K562 (cell line): ENCODE measurements around the gene SLC22A7. TPM values are rescaled to one million over a fixed set of nuclear protein-coding genes. Genes with fewer than 3 reads are reported as not detected.
A peak's percentile ranks its signal among the peaks of the same experiment; 100 is the strongest.

ENCODE experiments used
- CCAR2 ChIP-seq: fragments of 200-400 bp; formaldehyde crosslinking; IDR thresholded peaks from 2 replicates; pipeline ENCODE4 v1.6.1; 2017; ENCODE audit warnings: mild to moderate bottlenecking, low read depth, low read length
- CCNT2 ChIP-seq: IDR thresholded peaks from 2 replicates; pipeline ENCODE4 v1.6.1; 2011; ENCODE audit warnings: borderline replicate concordance, low read depth, mild to moderate bottlenecking, moderate library complexity, mixed read lengths, low read length; ENCODE audit not compliant: insufficient read length; ENCODE audit errors: extremely low read depth
- KLF10 ChIP-seq: fragments of 250-450 bp; sonication (Bioruptor Pico); IDR thresholded peaks from 2 replicates; pipeline ENCODE4 v1.6.1; 2021; ENCODE audit warnings: matching md5 sums
- POLR2H ChIP-seq: IDR thresholded peaks from 2 replicates; pipeline ENCODE4 v1.6.1; 2016; ENCODE audit warnings: missing genetic modification characterization, low read depth, mild to moderate bottlenecking, control low read depth, missing compliant biosample characterization, moderate library complexity
- PTBP1 ChIP-seq: fragments of 200-400 bp; formaldehyde crosslinking; IDR thresholded peaks from 2 replicates; pipeline ENCODE4 v1.6.1; 2017; ENCODE audit warnings: low read depth, low read length
- ZNF282 ChIP-seq: sonication (generic); formaldehyde crosslinking; IDR thresholded peaks from 2 replicates; pipeline ENCODE4 v1.8.1; 2023; ENCODE audit warnings: missing genetic modification reagents
- ZNF41 ChIP-seq: fragments of 250-450 bp; sonication (Bioruptor Pico); conservative IDR thresholded peaks from 2 replicates; pipeline ENCODE4 v1.4.0; 2020; ENCODE audit warnings: mild to moderate bottlenecking
- polyA plus RNA-seq, 8 experiments: library from polyadenylated mRNA; depleted of rRNA in 4 of 8; stranded (reverse) in 5 of 8; unstranded in 3 of 8; fragments of >200 nt; fragmentation: Nextera tagmentation in 2 of 8; fragmentation: Illumina TruSeq in 1 of 8; extraction: Ambion mirVana in 2 of 8; extraction: Trizol in 1 of 8; gene quantifications; 2 replicates each; pipeline versions ENCODE4 v1.2.1 to v1.2.3, GENCODE V29; 2011 to 2014; ENCODE audit warnings: inconsistent platforms in 1 of 8, missing spikeins in 1 of 8
- total RNA-seq, 7 experiments: library from RNA; depleted of rRNA in 6 of 7; stranded (reverse); fragments of >200 nt in 6 of 7; fragmentation: Illumina TruSeq in 2 of 7; extraction: Trizol in 2 of 7; gene quantifications; 2 replicates each; pipeline versions ENCODE4 v1.2.1 to v1.2.3, GENCODE V29; 2011 to 2021; ENCODE audit warnings: low replicate concordance in 1 of 7
- TF ChIP-seq, protein P1 (sequence below): fragments of 450-650 bp; formaldehyde crosslinking; IDR thresholded peaks from 2 replicates; pipeline ENCODE4 v1.4.0; 2020; ENCODE audit warnings: mild to moderate bottlenecking, moderate library complexity
- TF ChIP-seq, protein P2 (sequence below): conservative IDR thresholded peaks from 2 replicates; pipeline ENCODE4 v1.6.1; 2011; ENCODE audit warnings: low read depth, mild to moderate bottlenecking, low read length; ENCODE audit not compliant: control insufficient read depth
- TF ChIP-seq, protein P3 (sequence below): sonication (generic); formaldehyde crosslinking; IDR thresholded peaks from 2 replicates; pipeline ENCODE4 v1.8.1; 2023; ENCODE audit warnings: missing genetic modification reagents, mild to moderate bottlenecking, borderline replicate concordance
- TF ChIP-seq, protein P4 (sequence below): fragments of 250-450 bp; sonication (Bioruptor Pico); IDR thresholded peaks from 2 replicates; pipeline ENCODE4 v1.8.0; 2022; ENCODE audit warnings: moderate library complexity, mild to moderate bottlenecking, inconsistent platforms
- TF ChIP-seq, protein P5 (sequence below): fragments of 150-350 bp; conservative IDR thresholded peaks from 2 replicates; pipeline ENCODE4 v1.6.1; 2014; ENCODE audit warnings: low read length
- TF ChIP-seq, protein P6 (sequence below): sonication (generic); formaldehyde crosslinking; IDR thresholded peaks from 2 replicates; pipeline ENCODE4 v1.8.1; 2023; ENCODE audit warnings: mild to moderate bottlenecking, missing genetic modification reagents

The SLC22A7 gene
- total and polyA plus RNA-seq, 9 of the 15 experiments (the other 6 are each of a cell fraction or from before 2014, with no cell fraction given) = not detected

DNA sequence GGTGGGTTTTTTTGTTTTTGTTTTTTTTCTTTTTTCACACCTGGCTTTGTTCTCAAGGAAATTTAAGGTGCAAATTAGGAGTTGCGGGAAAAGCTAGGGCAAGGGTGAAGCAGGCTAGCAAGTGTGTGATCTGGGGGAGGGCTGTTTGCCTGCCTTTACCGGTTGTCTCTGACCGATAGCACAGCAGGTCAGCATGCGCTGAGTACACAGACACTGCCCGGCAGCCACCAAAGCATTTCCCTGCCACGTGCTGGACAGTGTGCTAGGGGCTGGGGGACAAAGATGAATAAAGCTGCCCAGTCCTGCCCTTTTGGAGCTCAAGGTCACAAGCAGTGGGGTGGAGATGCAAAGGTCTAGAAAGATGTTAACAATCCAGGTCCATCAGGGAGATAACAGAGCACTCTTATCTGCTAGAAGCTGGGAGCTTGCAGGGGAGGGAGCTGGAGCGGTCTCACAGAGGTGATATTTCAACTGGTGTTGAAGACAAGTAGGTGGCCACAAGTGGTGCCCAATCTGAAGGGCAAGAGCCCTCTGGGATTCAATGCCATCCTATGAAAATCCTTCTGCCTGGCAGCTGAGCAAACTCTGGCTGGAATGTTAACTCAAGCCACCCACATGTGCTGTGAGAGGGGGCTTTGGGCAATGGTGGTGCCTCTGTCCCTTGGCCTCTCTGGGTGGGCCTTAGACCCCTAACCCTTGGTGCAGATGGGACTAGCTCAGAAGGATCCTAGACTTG is 30.3 kb upstream of the SLC22A7 start (continued):
- TF ChIP-seq, protein P1, sequence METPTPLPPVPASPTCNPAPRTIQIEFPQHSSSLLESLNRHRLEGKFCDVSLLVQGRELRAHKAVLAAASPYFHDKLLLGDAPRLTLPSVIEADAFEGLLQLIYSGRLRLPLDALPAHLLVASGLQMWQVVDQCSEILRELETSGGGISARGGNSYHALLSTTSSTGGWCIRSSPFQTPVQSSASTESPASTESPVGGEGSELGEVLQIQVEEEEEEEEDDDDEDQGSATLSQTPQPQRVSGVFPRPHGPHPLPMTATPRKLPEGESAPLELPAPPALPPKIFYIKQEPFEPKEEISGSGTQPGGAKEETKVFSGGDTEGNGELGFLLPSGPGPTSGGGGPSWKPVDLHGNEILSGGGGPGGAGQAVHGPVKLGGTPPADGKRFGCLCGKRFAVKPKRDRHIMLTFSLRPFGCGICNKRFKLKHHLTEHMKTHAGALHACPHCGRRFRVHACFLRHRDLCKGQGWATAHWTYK (CRISPR knock-in tag) = no peak
- TF ChIP-seq CCAR2 = no peak
- TF ChIP-seq, protein P2, sequence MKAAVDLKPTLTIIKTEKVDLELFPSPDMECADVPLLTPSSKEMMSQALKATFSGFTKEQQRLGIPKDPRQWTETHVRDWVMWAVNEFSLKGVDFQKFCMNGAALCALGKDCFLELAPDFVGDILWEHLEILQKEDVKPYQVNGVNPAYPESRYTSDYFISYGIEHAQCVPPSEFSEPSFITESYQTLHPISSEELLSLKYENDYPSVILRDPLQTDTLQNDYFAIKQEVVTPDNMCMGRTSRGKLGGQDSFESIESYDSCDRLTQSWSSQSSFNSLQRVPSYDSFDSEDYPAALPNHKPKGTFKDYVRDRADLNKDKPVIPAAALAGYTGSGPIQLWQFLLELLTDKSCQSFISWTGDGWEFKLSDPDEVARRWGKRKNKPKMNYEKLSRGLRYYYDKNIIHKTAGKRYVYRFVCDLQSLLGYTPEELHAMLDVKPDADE = no peak; the same call in 1 of the 2 replicates
- no peak for TF ChIP-seq KLF10 (CRISPR knock-in tag)
- TF ChIP-seq, protein P3, sequence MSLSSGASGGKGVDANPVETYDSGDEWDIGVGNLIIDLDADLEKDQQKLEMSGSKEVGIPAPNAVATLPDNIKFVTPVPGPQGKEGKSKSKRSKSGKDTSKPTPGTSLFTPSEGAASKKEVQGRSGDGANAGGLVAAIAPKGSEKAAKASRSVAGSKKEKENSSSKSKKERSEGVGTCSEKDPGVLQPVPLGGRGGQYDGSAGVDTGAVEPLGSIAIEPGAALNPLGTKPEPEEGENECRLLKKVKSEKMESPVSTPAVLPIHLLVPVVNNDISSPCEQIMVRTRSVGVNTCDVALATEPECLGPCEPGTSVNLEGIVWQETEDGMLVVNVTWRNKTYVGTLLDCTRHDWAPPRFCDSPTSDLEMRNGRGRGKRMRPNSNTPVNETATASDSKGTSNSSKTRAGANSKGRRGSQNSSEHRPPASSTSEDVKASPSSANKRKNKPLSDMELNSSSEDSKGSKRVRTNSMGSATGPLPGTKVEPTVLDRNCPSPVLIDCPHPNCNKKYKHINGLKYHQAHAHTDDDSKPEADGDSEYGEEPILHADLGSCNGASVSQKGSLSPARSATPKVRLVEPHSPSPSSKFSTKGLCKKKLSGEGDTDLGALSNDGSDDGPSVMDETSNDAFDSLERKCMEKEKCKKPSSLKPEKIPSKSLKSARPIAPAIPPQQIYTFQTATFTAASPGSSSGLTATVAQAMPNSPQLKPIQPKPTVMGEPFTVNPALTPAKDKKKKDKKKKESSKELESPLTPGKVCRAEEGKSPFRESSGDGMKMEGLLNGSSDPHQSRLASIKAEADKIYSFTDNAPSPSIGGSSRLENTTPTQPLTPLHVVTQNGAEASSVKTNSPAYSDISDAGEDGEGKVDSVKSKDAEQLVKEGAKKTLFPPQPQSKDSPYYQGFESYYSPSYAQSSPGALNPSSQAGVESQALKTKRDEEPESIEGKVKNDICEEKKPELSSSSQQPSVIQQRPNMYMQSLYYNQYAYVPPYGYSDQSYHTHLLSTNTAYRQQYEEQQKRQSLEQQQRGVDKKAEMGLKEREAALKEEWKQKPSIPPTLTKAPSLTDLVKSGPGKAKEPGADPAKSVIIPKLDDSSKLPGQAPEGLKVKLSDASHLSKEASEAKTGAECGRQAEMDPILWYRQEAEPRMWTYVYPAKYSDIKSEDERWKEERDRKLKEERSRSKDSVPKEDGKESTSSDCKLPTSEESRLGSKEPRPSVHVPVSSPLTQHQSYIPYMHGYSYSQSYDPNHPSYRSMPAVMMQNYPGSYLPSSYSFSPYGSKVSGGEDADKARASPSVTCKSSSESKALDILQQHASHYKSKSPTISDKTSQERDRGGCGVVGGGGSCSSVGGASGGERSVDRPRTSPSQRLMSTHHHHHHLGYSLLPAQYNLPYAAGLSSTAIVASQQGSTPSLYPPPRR (CRISPR knock-in tag) = no peak
- TF ChIP-seq, protein P4, sequence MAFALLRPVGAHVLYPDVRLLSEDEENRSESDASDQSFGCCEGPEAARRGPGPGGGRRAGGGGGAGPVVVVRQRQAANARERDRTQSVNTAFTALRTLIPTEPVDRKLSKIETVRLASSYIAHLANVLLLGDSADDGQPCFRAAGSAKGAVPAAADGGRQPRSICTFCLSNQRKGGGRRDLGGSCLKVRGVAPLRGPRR = no peak
- TF ChIP-seq CCNT2 = peak; percentile 22
- TF ChIP-seq, protein P5, sequence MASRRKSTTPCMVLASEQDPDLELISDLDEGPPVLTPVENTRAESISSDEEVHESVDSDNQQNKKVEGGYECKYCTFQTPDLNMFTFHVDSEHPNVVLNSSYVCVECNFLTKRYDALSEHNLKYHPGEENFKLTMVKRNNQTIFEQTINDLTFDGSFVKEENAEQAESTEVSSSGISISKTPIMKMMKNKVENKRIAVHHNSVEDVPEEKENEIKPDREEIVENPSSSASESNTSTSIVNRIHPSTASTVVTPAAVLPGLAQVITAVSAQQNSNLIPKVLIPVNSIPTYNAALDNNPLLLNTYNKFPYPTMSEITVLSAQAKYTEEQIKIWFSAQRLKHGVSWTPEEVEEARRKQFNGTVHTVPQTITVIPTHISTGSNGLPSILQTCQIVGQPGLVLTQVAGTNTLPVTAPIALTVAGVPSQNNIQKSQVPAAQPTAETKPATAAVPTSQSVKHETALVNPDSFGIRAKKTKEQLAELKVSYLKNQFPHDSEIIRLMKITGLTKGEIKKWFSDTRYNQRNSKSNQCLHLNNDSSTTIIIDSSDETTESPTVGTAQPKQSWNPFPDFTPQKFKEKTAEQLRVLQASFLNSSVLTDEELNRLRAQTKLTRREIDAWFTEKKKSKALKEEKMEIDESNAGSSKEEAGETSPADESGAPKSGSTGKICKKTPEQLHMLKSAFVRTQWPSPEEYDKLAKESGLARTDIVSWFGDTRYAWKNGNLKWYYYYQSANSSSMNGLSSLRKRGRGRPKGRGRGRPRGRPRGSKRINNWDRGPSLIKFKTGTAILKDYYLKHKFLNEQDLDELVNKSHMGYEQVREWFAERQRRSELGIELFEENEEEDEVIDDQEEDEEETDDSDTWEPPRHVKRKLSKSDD = no peak
- TF ChIP-seq, protein P6, sequence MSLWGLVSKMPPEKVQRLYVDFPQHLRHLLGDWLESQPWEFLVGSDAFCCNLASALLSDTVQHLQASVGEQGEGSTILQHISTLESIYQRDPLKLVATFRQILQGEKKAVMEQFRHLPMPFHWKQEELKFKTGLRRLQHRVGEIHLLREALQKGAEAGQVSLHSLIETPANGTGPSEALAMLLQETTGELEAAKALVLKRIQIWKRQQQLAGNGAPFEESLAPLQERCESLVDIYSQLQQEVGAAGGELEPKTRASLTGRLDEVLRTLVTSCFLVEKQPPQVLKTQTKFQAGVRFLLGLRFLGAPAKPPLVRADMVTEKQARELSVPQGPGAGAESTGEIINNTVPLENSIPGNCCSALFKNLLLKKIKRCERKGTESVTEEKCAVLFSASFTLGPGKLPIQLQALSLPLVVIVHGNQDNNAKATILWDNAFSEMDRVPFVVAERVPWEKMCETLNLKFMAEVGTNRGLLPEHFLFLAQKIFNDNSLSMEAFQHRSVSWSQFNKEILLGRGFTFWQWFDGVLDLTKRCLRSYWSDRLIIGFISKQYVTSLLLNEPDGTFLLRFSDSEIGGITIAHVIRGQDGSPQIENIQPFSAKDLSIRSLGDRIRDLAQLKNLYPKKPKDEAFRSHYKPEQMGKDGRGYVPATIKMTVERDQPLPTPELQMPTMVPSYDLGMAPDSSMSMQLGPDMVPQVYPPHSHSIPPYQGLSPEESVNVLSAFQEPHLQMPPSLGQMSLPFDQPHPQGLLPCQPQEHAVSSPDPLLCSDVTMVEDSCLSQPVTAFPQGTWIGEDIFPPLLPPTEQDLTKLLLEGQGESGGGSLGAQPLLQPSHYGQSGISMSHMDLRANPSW (CRISPR knock-in tag) = no peak
- no peak for TF ChIP-seq ZNF41 (CRISPR knock-in tag)
- no peak for TF ChIP-seq ZNF282 (CRISPR knock-in tag)
- no peak for TF ChIP-seq PTBP1
- no peak for TF ChIP-seq POLR2H
